Measurements from ENCODE around the gene KCNK5.

GRCh38 chr6:39224523-39225182, 4.6 kb downstream of the KCNK5 start:
- TF ChIP-seq, protein P1, sequence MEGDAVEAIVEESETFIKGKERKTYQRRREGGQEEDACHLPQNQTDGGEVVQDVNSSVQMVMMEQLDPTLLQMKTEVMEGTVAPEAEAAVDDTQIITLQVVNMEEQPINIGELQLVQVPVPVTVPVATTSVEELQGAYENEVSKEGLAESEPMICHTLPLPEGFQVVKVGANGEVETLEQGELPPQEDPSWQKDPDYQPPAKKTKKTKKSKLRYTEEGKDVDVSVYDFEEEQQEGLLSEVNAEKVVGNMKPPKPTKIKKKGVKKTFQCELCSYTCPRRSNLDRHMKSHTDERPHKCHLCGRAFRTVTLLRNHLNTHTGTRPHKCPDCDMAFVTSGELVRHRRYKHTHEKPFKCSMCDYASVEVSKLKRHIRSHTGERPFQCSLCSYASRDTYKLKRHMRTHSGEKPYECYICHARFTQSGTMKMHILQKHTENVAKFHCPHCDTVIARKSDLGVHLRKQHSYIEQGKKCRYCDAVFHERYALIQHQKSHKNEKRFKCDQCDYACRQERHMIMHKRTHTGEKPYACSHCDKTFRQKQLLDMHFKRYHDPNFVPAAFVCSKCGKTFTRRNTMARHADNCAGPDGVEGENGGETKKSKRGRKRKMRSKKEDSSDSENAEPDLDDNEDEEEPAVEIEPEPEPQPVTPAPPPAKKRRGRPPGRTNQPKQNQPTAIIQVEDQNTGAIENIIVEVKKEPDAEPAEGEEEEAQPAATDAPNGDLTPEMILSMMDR (IDR thresholded peaks at IDR 0.05), result no peak
- TF ChIP-seq POLR2A (IDR thresholded peaks at IDR 0.05) (no peak), EP300 (IDR thresholded peaks at IDR 0.05) (no peak), POLR2AphosphoS5 (IDR thresholded peaks at IDR 0.05) (no peak)
